HCT116 (cell line): ENCODE results near the gene GAL.

Experiments
- ATF3 ChIP-seq: IDR thresholded peaks from 2 replicates; pipeline ENCODE4 v1.6.1; 2012
- CTCF ChIP-seq, 3 experiments: fragments of 200-600 bp in 1 of 3; sonication (generic) in 1 of 3; IDR thresholded peaks in 2 of 3; conservative IDR thresholded peaks in 1 of 3; 2 replicates each; pipeline ENCODE4 v1.5.1; 2012 to 2017; ENCODE audit warnings: low read depth in 2 of 3, low read length in 2 of 3, antibody characterized with exemption in 1 of 3, borderline replicate concordance in 1 of 3, control low read depth in 1 of 3, mild to moderate bottlenecking in 1 of 3, mixed read lengths in 1 of 3, mixed run types in 1 of 3, moderate library complexity in 1 of 3; ENCODE audit not compliant: insufficient read depth in 1 of 3
- EGR1 ChIP-seq: IDR thresholded peaks from 2 replicates; pipeline ENCODE4 v1.6.1; 2012; ENCODE audit warnings: low read depth
- ELF1 ChIP-seq: IDR thresholded peaks from 2 replicates; pipeline ENCODE4 v1.6.1; 2012; ENCODE audit warnings: low read depth, borderline replicate concordance
- EZH2 ChIP-seq: fragments of 200-600 bp; sonication (generic); IDR thresholded peaks from 2 replicates; pipeline ENCODE4 v1.6.1; 2017; ENCODE audit warnings: antibody characterized with exemption, mixed run types
- JUND ChIP-seq: IDR thresholded peaks from 2 replicates; pipeline ENCODE4 v1.6.1; 2012
- POLR2AphosphoS5 ChIP-seq: IDR thresholded peaks from 2 replicates; pipeline ENCODE4 v1.6.1; 2011; ENCODE audit warnings: mild to moderate bottlenecking, low read depth, low read length, moderate library complexity
- RAD21 ChIP-seq: IDR thresholded peaks from 2 replicates; pipeline ENCODE4 v1.6.1; 2012; ENCODE audit warnings: low read depth, mild to moderate bottlenecking
- SP1 ChIP-seq: IDR thresholded peaks from 2 replicates; pipeline ENCODE4 v1.6.1; 2012; ENCODE audit warnings: low read depth
- SRF ChIP-seq: IDR thresholded peaks from 2 replicates; pipeline ENCODE4 v1.6.1; 2012; ENCODE audit warnings: low read depth
- YY1 ChIP-seq: IDR thresholded peaks from 2 replicates; pipeline ENCODE4 v1.6.1; 2011; ENCODE audit warnings: low read length, low read depth, moderate library complexity, mild to moderate bottlenecking; ENCODE audit not compliant: insufficient replicate concordance; ENCODE audit errors: extremely low read depth
- ZNF274 ChIP-seq: fragments of 200-500 bp; sonication (Bioruptor generic); IDR thresholded peaks from 2 replicates; pipeline ENCODE4 v1.6.1; 2014; ENCODE audit warnings: mild to moderate bottlenecking, low read depth, low read length, inconsistent platforms

- TF ChIP-seq SP1 (no peak), CTCF (IDR thresholded peaks at IDR 0.05 in 2 of 3, conservative IDR thresholded peaks at IDR 0.05 in 1 of 3; ENCODE audit: borderline replicate concordance in 1 of 3, insufficient read depth in 1 of 3, low read depth in 2 of 3, low read length in 2 of 3) (no peak), EGR1 (no peak), ELF1 (no peak), RAD21 (no peak), POLR2AphosphoS5 (no peak), EZH2 (no peak), ZNF274 (no peak), ATF3 (no peak), YY1 (no peak), JUND (no peak), SRF (no peak)
Observed at GRCh38 chr11:68734111-68734510, 49.8 kb downstream of the GAL start.
